ENCODE measurements around the gene AP1G1. TPM values are rescaled to one million over a fixed set of nuclear protein-coding genes. Genes with fewer than 3 reads are reported as not detected.

AP1G1 gene
- total and polyA plus RNA-seq, 10 of the 15 experiments (the other 5 are each of a cell fraction or from before 2014, with no cell fraction given) = 5.9 to 83.7 (median 47.8) TPM

- TF ChIP-seq TCF3 (IDR thresholded peaks at IDR 0.05; ENCODE audit: borderline replicate concordance, insufficient read depth, low read depth, low read length) (no peak), HCFC1 (IDR thresholded peaks at IDR 0.05; ENCODE audit: low read length) (no peak), RUNX3 (IDR thresholded peaks at IDR 0.05; ENCODE audit: low read length) (peak; percentile 87), ZNF384 (IDR thresholded peaks at IDR 0.05; ENCODE audit: borderline replicate concordance, low read depth, low read length) (no peak), MLLT1 (IDR thresholded peaks at IDR 0.05) (no peak), POU2F2 (IDR thresholded peaks at IDR 0.05; ENCODE audit: borderline replicate concordance, low read depth, low read length) (no peak), NFYB (IDR thresholded peaks at IDR 0.05; ENCODE audit: insufficient read depth, low read depth, low read length) (no peak), ZBED1 (IDR thresholded peaks at IDR 0.05; ENCODE audit: borderline replicate concordance) (no peak), KDM1A (IDR thresholded peaks at IDR 0.05; ENCODE audit: borderline replicate concordance) (no peak), RAD51 (IDR thresholded peaks at IDR 0.05) (no peak), YY1 (IDR thresholded peaks at IDR 0.05; ENCODE audit: low read depth, low read length) (no peak), NRF1 (conservative IDR thresholded peaks at IDR 0.05; ENCODE audit: low read depth, low read length) (no peak), ZBTB4 (CRISPR knock-in tag; IDR thresholded peaks at IDR 0.05) (no peak), EED (IDR thresholded peaks at IDR 0.05; ENCODE audit: low read depth) (0 out of 2 replicates have a peak, but pooled peaks have one; percentile 33), POLR2A (IDR thresholded peaks at IDR 0.05; ENCODE audit: low read depth, low read length) (0 out of 2 replicates have a peak, but pooled peaks have one; percentile 28), NFIC (IDR thresholded peaks at IDR 0.05; ENCODE audit: low read depth, low read length) (peak; percentile 51; the same call in 1 of the 2 replicates), PRDM15 (CRISPR knock-in tag; IDR thresholded peaks at IDR 0.05) (no peak)
- TF ChIP-seq, protein P1, sequence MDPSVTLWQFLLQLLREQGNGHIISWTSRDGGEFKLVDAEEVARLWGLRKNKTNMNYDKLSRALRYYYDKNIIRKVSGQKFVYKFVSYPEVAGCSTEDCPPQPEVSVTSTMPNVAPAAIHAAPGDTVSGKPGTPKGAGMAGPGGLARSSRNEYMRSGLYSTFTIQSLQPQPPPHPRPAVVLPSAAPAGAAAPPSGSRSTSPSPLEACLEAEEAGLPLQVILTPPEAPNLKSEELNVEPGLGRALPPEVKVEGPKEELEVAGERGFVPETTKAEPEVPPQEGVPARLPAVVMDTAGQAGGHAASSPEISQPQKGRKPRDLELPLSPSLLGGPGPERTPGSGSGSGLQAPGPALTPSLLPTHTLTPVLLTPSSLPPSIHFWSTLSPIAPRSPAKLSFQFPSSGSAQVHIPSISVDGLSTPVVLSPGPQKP (IDR thresholded peaks at IDR 0.05; ENCODE audit: low read depth, low read length) = no peak
- TF ChIP-seq, protein P2, sequence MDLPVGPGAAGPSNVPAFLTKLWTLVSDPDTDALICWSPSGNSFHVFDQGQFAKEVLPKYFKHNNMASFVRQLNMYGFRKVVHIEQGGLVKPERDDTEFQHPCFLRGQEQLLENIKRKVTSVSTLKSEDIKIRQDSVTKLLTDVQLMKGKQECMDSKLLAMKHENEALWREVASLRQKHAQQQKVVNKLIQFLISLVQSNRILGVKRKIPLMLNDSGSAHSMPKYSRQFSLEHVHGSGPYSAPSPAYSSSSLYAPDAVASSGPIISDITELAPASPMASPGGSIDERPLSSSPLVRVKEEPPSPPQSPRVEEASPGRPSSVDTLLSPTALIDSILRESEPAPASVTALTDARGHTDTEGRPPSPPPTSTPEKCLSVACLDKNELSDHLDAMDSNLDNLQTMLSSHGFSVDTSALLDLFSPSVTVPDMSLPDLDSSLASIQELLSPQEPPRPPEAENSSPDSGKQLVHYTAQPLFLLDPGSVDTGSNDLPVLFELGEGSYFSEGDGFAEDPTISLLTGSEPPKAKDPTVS (IDR thresholded peaks at IDR 0.05; ENCODE audit: low read depth, low read length) = no peak
These were observed 47.5 kb upstream of the AP1G1 start (continued) for GRCh38 chr16:71855937-71856662.
